ENCODE data around the gene BTG4.

Gene BTG4

GRCh38 chr11:111465400-111465799 lies 46.8 kb downstream of the BTG4 start:
- TF ChIP-seq FOXP2 (optimal IDR thresholded peaks at IDR 0.05; ENCODE audit: borderline replicate concordance, extremely low read depth, extremely low read length, insufficient read depth): no peak
- no peak for TF ChIP-seq TAF1 (IDR thresholded peaks at IDR 0.05; ENCODE audit: borderline replicate concordance, insufficient read depth, low read length)
- no peak for TF ChIP-seq POLR2AphosphoS5 (IDR thresholded peaks at IDR 0.05; ENCODE audit: low read depth, low read length)
- no peak for TF ChIP-seq SIN3A (IDR thresholded peaks at IDR 0.05; ENCODE audit: borderline replicate concordance, insufficient read depth, low read length)
- no peak for TF ChIP-seq REST (IDR thresholded peaks at IDR 0.05; ENCODE audit: insufficient read depth in 1 of 2, low read depth in 2 of 2, low read length in 2 of 2)

GRCh38 chr11:111463276-111463675 lies 48.9 kb downstream of the BTG4 start:
- no peak for TF ChIP-seq FOXP2 (optimal IDR thresholded peaks at IDR 0.05; ENCODE audit: borderline replicate concordance, extremely low read depth, extremely low read length, insufficient read depth)
- no peak for TF ChIP-seq REST (IDR thresholded peaks at IDR 0.05; ENCODE audit: insufficient read depth in 1 of 2, low read depth in 2 of 2, low read length in 2 of 2)
- no peak for TF ChIP-seq SIN3A (IDR thresholded peaks at IDR 0.05; ENCODE audit: borderline replicate concordance, insufficient read depth, low read length)
- TF ChIP-seq POLR2AphosphoS5 (IDR thresholded peaks at IDR 0.05; ENCODE audit: low read depth, low read length): no peak
- no peak for TF ChIP-seq TAF1 (IDR thresholded peaks at IDR 0.05; ENCODE audit: borderline replicate concordance, insufficient read depth, low read length)

GRCh38 chr11:111462329-111462728 lies 49.9 kb downstream of the BTG4 start:
- no peak for TF ChIP-seq REST (IDR thresholded peaks at IDR 0.05; ENCODE audit: insufficient read depth in 1 of 2, low read depth in 2 of 2, low read length in 2 of 2)
- no peak for TF ChIP-seq SIN3A (IDR thresholded peaks at IDR 0.05; ENCODE audit: borderline replicate concordance, insufficient read depth, low read length)
- TF ChIP-seq POLR2AphosphoS5 (IDR thresholded peaks at IDR 0.05; ENCODE audit: low read depth, low read length): no peak
- no peak for TF ChIP-seq FOXP2 (optimal IDR thresholded peaks at IDR 0.05; ENCODE audit: borderline replicate concordance, extremely low read depth, extremely low read length, insufficient read depth)
- TF ChIP-seq TAF1 (IDR thresholded peaks at IDR 0.05; ENCODE audit: borderline replicate concordance, insufficient read depth, low read length): no peak

- TF ChIP-seq FOXP2 (optimal IDR thresholded peaks at IDR 0.05; ENCODE audit: borderline replicate concordance, extremely low read depth, extremely low read length, insufficient read depth): no peak
- no peak for TF ChIP-seq TAF1 (IDR thresholded peaks at IDR 0.05; ENCODE audit: borderline replicate concordance, insufficient read depth, low read length)
- no peak for TF ChIP-seq POLR2AphosphoS5 (IDR thresholded peaks at IDR 0.05; ENCODE audit: low read depth, low read length)
- TF ChIP-seq REST (IDR thresholded peaks at IDR 0.05; ENCODE audit: insufficient read depth in 1 of 2, low read depth in 2 of 2, low read length in 2 of 2): no peak
- TF ChIP-seq SIN3A (IDR thresholded peaks at IDR 0.05; ENCODE audit: borderline replicate concordance, insufficient read depth, low read length): no peak
Observed at GRCh38 chr11:111461460-111462235, 50.5 kb downstream of the BTG4 start.

All from PFSK-1 (cell line).